Activated CD8-positive, alpha-beta T cell treated with anti-CD3 and anti-CD28 coated beads for 36 hours (primary cell): ENCODE measurements around the gene STAG3. TPM values are rescaled to one million over a fixed set of nuclear protein-coding genes. Genes with fewer than 3 reads are reported as not detected.

Experiments
- ATAC-seq: fragments of 200-7000 bp; cut with Tn5 transposase; one replicate; pipeline ENCODE4 v1.10.0; 2021; ENCODE audit warnings: mild to moderate bottlenecking, moderate library complexity
- CTCF ChIA-PET: fragments of 350-600 bp; sonication (Branson Sonifier 250); formaldehyde crosslinking; loops from one replicate; lab custom pipeline; 2021; ENCODE audit warnings: antibody characterized with exemption; lab: Charles Lee
- POLR2A ChIA-PET: fragments of 350-600 bp; sonication (Branson Sonifier 250); formaldehyde crosslinking; loops from one replicate; lab custom pipeline; 2021; ENCODE audit warnings: antibody characterized with exemption; lab: Charles Lee
- DNase-seq: peaks from one replicate; pipeline ENCODE4 v3.0.0-alpha.2; 2020
- H3K27ac Mint-ChIP-seq: one replicate; pipeline ENCODE4 v1.8.0; 2021; ENCODE audit warnings: mild to moderate bottlenecking, mixed read lengths
- H3K27me3 Mint-ChIP-seq: one replicate; pipeline ENCODE4 v1.8.0; 2021; ENCODE audit warnings: mixed read lengths
- H3K36me3 Mint-ChIP-seq: one replicate; pipeline ENCODE4 v1.8.0; 2021; ENCODE audit warnings: low read depth, mixed read lengths
- H3K4me1 Mint-ChIP-seq: one replicate; pipeline ENCODE4 v1.8.0; 2021; ENCODE audit warnings: low read depth, mixed read lengths
- H3K4me3 Mint-ChIP-seq: one replicate; pipeline ENCODE4 v1.8.0; 2021; ENCODE audit warnings: mild to moderate bottlenecking, moderate library complexity, mixed read lengths
- H3K9me3 Mint-ChIP-seq: one replicate; pipeline ENCODE4 v1.8.0; 2021; ENCODE audit warnings: mixed read lengths
- intact Hi-C: fragments of 100-400 bp; cut with micrococcal nuclease; formaldehyde crosslinking; loops from one replicate; pipeline ENCODE4 v1.10.0; 2022
- total RNA-seq, 2 experiments: library from RNA; stranded (reverse); gene quantifications; one replicate each; pipeline ENCODE4 v1.2.3, GENCODE V29; 2021
- TF ChIP-seq, protein P1 (sequence below): fragments of 200-600 bp; IDR thresholded peaks from one replicate; pipeline ENCODE4 v1.8.0; 2022; ENCODE audit warnings: antibody characterized with exemption, mild to moderate bottlenecking

STAG3 gene
- total RNA-seq, 2 experiments from 2014 or later, result 13.2 to 15.8 TPM

DNA sequence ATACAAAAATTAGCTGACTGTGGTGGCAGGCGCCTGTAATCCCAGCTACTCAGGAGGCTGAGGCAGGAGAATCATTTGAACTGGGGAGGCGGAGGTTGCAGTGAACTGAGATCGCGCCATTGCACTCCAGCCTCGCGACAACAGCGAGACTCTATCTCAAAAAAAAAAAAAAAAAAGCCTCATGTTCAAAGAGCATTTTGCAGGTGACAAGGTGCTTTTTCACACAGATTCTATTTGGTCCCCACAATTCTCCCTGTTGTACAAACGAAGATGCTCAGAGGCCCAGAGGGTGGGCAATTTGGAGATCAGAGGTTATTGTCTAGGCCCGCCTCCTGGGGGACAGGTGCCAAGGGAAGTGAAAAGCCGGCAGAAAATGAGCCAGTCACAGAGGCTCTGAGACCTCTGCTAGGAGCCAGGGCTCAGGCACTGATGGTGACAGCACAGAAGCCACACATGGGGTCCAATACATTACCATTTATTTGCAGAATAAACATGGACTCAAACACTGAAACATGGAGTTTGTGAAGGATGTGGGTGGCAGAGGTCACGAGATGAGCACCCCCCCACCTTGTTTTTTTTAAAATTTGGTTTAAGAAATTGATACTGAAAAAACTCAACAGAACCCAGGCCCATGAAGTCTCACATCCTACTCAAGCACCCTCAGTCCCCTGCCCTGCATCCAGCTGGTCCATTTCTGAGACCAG lies 8.4 kb upstream of the STAG3 start:
- Mint-ChIP-seq H3K4me1 (peaks cover 60% of the 10 kb centered on the region), H3K9me3 (no peaks in the 10 kb centered on the region), H3K4me3 (peak overlapping the region; percentile 74), H3K27me3 (peaks cover 10% of the 10 kb centered on the region), H3K36me3 (no peaks in the 10 kb centered on the region), H3K27ac (peak overlapping the region; percentile 80)
- CTCF ChIA-PET, result interaction anchor here (2.7 to 3.8 kb wide), 2 partner anchors 36 to 39 kb away, joined by 11 to 12 read pairs; no protein-coding TSS in a partner anchor
- DNase-seq (peak; percentile 50), ATAC-seq (peak; percentile 26)
- TF ChIP-seq, protein P1, sequence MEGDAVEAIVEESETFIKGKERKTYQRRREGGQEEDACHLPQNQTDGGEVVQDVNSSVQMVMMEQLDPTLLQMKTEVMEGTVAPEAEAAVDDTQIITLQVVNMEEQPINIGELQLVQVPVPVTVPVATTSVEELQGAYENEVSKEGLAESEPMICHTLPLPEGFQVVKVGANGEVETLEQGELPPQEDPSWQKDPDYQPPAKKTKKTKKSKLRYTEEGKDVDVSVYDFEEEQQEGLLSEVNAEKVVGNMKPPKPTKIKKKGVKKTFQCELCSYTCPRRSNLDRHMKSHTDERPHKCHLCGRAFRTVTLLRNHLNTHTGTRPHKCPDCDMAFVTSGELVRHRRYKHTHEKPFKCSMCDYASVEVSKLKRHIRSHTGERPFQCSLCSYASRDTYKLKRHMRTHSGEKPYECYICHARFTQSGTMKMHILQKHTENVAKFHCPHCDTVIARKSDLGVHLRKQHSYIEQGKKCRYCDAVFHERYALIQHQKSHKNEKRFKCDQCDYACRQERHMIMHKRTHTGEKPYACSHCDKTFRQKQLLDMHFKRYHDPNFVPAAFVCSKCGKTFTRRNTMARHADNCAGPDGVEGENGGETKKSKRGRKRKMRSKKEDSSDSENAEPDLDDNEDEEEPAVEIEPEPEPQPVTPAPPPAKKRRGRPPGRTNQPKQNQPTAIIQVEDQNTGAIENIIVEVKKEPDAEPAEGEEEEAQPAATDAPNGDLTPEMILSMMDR, result no peak
- POLR2A ChIA-PET, result interaction anchor here (1.6 kb wide), 1 partner anchor 10 kb away, joined by 8 read pairs; no protein-coding TSS in a partner anchor
- intact Hi-C loops, result no loop called here

DNA sequence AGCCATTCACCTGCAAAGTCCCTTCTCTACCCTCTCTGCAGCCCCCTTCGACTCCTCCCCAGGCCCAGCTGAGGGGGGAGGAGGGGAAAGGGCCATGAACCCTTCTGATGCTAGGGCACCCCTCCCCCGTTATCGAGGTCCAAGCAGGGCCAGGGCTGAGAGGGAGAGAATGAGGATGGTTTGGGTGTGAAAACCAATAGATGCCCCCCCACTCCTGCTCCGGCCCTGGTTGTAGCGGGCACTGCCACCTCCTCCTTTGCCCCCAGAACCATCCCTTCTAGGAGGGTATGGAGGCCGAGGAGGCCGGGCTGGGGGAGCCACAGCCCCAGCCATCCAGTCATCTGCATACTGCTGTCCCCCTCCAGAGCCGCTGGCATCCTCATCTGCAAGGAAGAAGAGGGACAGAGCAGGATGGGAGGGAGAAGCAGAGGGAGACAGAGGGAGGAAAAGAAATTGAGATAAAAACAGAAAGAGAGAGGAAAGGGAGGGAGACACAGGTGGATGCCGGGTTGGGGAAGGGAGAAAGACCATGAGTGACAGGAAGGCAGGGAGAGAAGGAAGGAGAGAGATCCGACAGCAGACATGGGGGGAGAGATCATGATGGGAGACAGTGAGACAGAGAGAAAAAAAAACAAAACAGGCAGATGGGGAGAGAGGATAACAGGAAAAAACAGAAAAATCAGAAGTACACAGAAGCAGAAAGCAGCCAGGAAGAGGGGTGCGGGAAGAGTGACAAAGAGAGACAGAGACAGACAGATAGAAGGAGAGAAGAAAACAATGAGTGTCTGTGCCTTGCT lies 7.4 kb upstream of the STAG3 start:
- intact Hi-C loops, result no loop called here
- TF ChIP-seq, protein P1, result no peak
- Mint-ChIP-seq H3K4me3 (peak overlapping the region; percentile 66), H3K27me3 (peaks cover 10% of the 10 kb centered on the region), H3K4me1 (peaks cover 58% of the 10 kb centered on the region), H3K27ac (peak overlapping the region; percentile 63), H3K36me3 (no peaks in the 10 kb centered on the region), H3K9me3 (no peaks in the 10 kb centered on the region)
- POLR2A ChIA-PET, result interaction anchor here (0.7 kb wide), 1 partner anchor 189 kb away, joined by 3 read pairs; no protein-coding TSS in a partner anchor
- ATAC-seq (no peak), DNase-seq (no peak)
- CTCF ChIA-PET, result interaction anchor here (1.3 to 1.8 kb wide), 2 partner anchors 20 to 47 kb away, joined by 5 read pairs; no protein-coding TSS in a partner anchor

DNA sequence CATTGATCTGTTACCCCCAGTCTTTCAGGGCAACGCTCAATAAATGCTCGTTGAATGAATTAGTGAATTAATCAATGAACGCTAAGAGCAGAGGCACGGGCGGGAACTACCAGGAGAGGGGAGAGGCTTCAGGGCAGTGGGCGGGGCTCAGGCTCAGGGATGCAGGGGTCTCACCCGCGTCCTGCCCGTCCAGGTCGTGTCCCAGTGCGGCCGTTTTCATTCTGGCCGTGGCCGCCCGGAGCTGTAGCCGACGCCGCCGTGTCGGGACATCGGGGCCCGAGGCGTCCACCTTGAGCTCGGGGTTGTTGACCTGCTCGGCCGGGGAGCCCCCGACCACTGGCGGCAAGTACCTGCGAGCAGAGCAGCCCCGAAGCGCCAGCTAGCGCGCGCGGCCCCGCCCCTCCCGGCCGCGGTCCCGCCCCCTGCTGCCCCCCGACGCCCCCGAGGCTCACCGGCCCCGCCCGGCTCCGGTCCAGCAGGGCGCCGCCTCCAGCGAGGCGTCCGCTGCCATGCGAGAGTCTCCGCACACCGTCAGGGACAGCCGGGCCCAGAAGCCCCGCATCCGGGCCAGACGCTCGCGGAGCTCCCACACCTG lies 6.5 kb upstream of the STAG3 start:
- ChIA-PET CTCF (interaction anchor here (0.8 to 1.8 kb wide), 5 partner anchors 18 to 46 kb away, joined by 3 to 5 read pairs (median 4); no protein-coding TSS in a partner anchor), POLR2A (interaction anchor here (0.7 kb wide), 1 partner anchor 190 kb away, joined by 3 read pairs; no protein-coding TSS in a partner anchor)
- peak overlapping the region; percentile 66 for H3K4me3 Mint-ChIP-seq
- DNase-seq (peak; percentile 51), ATAC-seq (peak; percentile 54)
- intact Hi-C loops, result no loop called here
- H3K9me3 Mint-ChIP-seq, result no peaks in the 10 kb centered on the region
- TF ChIP-seq, protein P1, result no peak
- no peak overlapping the region for H3K27ac Mint-ChIP-seq
- peaks cover 54% of the 10 kb centered on the region for H3K4me1 Mint-ChIP-seq
- H3K36me3 Mint-ChIP-seq, result no peaks in the 10 kb centered on the region
- peaks cover 10% of the 10 kb centered on the region for H3K27me3 Mint-ChIP-seq

DNA sequence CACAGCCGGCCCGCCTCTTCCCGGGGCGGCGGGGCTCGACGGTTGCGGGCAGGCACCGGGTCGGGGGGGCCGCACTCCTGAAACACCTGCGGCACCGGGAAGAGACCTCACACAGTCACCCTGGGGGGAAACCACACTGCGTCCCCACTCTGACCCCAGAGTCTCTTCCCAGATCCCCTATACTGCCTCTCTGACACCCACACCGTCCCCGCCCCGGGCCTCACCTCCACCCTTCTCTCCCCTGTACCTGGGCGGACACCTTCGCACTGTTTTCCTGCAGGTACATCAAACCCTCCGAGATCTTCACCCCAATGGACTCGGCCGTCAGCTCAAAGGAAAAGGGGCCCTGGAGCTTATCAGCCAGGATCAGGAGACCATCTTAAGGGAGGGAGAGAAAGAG lies 5.9 kb upstream of the STAG3 start:
- no peak for ATAC-seq
- no peak overlapping the region for H3K27ac Mint-ChIP-seq
- no peaks in the 10 kb centered on the region for H3K9me3 Mint-ChIP-seq
- peak overlapping the region; percentile 51 for H3K4me3 Mint-ChIP-seq
- peaks cover 10% of the 10 kb centered on the region for H3K27me3 Mint-ChIP-seq
- H3K36me3 Mint-ChIP-seq, result no peaks in the 10 kb centered on the region
- peaks cover 53% of the 10 kb centered on the region for H3K4me1 Mint-ChIP-seq
- TF ChIP-seq, protein P1, result no peak
- ChIA-PET CTCF (interaction anchor here (0.8 to 1.8 kb wide), 5 partner anchors 17 to 45 kb away, joined by 3 to 5 read pairs (median 4); no protein-coding TSS in a partner anchor), POLR2A (no interaction called here)
- no peak for DNase-seq
- intact Hi-C loops, result no loop called here
